Endothelial cell of hepatic sinusoid (primary cell): Measurements from ENCODE around the gene OR6P1.

Experiments
- in situ Hi-C: cut with HindIII; loops from 2 replicates; pipeline ENCODE4 v1.10.0; 2017; ENCODE audit warnings: low sequenced_read_pairs

Gene OR6P1, protein sequence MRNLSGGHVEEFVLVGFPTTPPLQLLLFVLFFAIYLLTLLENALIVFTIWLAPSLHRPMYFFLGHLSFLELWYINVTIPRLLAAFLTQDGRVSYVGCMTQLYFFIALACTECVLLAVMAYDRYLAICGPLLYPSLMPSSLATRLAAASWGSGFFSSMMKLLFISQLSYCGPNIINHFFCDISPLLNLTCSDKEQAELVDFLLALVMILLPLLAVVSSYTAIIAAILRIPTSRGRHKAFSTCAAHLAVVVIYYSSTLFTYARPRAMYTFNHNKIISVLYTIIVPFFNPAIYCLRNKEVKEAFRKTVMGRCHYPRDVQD

DNA sequence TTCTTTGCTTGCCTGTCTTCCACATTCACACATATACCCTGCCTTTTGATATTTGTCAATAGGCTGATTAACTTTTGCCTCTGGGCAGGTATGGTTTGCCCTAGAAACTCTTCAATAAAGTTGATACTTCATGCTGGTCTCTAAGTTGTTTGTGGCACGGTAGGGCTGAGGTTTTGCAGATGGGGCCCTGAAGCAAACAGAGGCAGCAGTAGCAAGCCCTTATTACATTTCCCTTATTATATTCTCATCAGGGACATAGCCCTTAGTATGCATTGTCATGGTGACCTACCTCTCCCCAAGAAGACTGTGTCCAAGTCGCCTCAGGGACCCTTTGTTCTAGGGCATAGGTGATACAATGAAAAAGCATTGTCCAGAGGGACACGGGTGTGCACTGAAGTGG is at the start of gene OR6P1:
Gene OR6P1, minus strand, starts transcription at position 101 of the 400 bp plus-strand sequence. CDS start 6,976 bp downstream, outside the sequence.
- in situ Hi-C loops: no loop called here

DNA sequence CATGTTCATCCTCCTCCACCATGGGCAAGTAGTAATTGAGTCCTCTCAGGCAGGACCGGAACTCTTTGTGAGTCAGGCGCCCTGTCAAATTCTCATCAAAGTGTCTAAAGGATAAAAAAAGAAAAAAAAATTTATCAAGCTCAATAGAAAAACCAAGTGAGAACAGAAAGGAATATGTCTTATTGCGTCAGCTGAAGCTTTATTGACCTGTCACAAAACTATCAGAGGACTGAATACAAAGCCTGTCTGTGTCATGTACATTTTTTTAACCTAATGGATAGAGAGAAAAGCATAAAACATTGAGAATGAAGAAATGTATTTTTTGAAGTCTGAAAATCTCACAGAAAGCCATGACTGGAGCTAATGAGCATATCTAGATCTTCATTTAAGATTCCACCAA is 43.4 kb upstream of the OR6P1 start:
- in situ Hi-C loops: no loop called here

DNA sequence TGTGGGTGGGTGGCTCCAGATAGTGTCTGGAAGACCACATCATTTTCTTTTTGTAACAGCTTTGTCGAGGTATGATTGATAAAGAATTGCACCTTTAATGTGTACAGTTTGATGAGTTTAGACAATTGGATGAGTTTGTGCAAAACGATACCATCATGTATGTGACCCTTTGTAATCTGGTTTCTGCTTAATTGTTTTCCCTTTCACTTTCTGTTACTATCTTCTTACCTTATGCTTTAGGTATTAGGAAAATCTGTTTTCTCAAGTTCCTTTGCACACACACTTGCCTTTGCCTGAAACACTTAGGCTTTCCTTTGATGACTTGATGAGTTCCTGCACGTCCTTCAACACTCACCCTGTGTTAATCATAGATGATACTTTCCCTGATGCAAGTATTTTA is 41.5 kb upstream of the OR6P1 start:
- in situ Hi-C loops: no loop called here

DNA sequence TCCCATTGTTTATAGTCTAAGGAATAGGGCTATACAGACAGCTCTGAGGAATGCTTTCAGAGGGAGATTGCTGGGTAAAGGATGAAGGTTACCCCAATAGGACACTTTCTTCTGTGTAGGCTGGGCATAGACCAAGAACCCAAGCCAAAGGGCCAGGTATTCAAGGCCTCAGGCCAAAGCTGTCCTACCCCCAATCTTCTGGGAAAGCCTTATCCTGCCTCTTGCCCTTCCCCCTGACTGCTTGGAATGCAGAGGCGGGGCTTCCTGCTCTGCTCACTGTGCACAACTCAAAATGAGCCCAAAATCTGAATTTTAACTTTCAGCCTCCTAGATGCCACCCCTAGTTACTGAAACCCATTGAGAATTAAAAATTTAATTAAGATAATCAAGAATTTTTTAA is 36.9 kb upstream of the OR6P1 start:
- in situ Hi-C loops: no loop called here

DNA sequence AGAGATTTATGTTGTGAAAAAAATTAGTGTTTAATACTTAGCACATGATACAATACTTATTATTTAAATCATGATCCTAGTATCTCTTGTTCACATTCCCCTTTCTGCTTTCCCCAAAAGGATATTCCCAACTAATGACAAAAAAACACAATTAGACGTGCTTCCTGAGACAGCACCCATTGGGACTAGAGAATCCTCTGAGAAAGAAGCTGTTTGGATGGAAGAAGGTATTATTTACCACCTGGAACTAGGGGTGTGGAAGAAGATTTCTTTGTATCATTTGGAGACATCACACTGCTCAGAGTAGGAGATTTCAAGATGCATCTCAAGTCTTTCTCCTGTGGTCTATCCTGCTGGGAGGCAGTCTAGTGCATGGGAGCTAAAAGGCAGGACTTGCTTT is 34.6 kb upstream of the OR6P1 start, which contains the start of gene OR10Z1:
Gene OR10Z1, plus strand, starts transcription at position 301 of the 400 bp plus-strand sequence. CDS start 1,171 bp downstream, outside the sequence.
- in situ Hi-C loops: no loop called here

DNA sequence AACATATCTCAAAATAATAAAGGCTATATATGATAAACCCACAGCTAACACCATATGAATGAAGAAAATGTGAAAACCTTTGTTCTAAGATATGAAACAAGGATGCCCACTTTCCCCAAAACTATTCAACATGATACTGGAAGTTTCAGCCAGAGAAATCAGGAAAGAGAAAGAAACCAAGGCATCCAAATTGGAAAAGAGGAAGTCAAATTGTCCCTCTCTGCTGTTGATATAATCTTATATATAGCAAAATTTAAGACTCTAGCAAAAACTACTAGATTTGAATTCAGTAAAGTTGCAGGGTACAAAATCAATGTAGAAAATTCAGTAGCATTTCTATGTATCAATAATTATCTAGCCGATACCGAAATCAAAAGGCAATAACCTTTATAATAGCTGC is 30.4 kb upstream of the OR6P1 start:
- in situ Hi-C loops: no loop called here

DNA sequence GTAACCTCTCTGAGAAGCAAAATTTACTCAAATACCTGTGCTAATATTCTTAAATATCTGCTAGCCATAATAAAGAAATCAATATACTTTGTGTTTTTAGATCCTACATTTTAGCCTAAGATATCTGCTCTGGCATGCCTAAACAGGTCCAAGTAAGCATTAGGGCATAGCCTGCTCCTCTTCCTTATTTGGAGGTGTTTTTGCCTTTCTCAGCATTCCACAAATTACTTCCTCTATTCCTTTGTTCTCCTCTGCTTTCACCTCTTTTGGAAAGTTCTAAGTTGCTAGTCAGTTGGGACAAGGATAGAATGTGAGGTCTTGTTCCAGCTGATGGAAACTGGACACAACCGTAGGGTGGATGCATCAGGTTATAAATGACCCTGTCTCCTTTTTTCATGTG is 16.6 kb upstream of the OR6P1 start:
- in situ Hi-C loops: no loop called here

DNA sequence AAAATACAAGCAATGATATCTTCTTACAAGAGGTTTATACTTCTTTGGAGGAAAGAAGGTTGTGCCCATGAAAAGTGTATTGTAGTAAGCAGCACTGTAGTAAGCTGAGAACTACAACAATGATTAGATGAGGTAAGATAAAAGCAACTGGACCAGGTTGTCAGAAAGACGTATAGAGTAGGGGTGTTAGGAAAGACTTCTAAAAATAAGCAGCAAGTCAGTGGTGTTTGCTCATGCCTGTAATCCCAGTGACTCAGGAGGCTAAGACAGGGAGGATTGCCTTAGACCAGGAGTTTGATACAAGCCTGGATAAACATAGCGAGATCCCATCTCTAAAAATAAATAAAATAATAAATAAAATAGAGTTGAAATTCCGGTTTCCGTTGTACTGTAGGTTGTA is 13.6 kb upstream of the OR6P1 start:
- in situ Hi-C loops: no loop called here

DNA sequence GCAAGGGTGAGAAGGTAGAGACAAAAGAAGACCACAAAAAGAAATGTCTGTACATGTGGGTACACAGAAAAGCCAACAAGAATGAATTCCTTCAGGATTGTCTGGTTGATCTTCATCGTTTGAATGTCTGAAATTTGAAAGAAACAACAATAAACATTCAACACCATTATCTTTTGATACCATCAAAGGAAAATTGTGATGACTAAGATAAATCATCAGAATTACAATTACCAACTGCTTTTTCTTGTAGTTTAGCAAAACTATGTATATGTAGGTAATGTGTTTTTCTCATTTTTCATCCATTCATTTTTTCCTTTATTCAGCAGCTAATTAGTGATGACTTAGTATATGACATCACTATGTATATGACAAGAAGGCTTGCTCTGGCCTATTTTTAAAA is 9.4 kb upstream of the OR6P1 start, which contains the start of gene OR10X1:
Gene OR10X1, minus strand, starts transcription at position 167 of the 400 bp plus-strand sequence. Its CDS starts 0 bp downstream, at position 167.
- in situ Hi-C loops: no loop called here

DNA sequence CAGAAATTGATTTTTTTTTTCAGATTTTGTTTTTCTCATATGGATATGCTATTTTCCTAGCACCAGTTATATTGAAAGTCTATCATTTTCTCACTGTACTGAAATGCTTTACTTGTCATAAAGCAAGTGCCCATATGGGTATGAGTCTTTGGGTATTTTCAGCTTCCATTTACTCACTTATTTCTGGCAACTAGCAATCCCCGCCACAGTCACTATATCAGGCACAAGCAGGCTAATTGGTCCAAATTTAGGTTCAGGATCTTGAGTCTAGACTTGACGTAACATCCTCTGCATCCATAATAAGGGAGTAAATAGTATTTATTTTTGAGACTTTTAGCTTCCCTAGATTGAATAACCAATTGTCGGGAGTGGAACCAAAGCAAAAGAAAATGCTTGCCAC is 7.2 kb upstream of the OR6P1 start:
- in situ Hi-C loops: no loop called here

DNA sequence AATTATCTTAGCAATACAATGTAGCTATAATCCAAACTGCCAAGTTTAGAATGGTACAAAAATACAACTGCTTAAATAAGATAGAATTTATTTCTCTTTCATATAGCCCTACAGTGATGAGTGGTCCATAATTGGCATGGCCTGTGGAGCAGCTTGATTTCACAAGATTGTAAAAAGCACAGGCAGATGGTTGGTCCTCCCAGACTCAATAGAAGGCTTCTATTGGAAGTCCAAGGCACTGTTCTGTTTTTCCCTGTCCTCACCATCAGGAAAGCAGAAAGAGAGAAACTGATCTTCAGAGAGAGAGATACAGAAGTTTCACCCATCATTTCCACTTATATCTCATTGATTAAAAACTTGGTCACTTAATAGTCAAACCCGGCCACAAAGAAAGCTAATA is 1.8 kb upstream of the OR6P1 start:
- in situ Hi-C loops: no loop called here

DNA sequence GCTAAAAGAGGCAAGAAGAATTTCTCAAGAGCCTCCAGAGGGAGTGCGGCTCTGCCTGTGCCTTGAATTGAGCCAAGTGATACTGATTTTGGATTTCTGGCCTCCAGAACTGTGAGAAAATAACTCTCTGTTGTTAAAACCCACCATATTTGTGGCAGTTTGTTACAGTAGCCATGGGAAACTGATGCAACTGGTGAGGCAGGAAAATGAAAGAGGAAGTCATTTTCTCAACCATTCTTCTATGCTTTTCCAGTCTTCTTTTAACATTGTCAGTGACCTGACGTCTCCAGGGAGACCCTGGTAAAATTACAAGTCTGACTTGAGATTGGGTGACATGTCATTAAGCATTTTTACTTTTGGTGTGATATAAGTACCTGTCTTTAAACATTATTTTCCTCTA is 5.8 kb downstream of the OR6P1 start:
- in situ Hi-C loops: no loop called here

DNA sequence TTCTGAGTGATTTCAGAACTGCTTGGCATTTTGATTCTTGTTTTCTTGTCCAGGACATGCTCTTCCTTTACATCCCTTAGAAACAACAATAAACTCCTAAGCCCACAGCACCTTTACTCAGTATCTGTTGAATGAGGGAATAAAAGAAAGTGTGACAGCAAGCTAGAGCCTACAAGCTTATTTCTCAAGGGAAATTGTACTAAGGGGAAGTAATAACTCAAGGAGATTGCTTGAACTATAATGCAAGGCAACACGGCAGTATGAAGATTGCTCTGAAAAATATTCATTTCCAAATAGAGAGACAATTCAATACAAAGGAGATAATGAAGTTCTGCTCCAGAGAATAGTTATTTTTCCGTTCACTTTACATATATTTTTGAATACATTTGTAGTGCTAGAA is 6.5 kb downstream of the OR6P1 start:
- in situ Hi-C loops: no loop called here

DNA sequence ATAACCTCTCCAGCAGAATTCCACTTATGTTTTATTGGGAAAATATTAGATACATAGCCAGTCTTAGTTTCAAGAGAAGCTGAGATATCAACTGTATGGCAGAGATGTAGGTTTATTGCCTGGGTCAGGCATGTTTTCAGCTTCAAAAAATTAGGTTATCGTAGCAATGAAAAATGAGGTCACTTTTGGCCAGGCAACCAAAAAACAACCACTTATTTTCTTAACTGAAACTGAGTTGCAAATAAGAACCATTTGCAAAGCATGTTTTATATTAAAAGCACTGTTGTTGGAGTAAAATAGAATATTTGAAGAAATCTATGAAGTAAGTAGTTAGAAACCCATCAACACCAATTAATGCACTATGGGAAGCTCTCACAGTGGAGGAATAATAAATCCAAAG is 10.7 kb downstream of the OR6P1 start:
- in situ Hi-C loops: no loop called here

DNA sequence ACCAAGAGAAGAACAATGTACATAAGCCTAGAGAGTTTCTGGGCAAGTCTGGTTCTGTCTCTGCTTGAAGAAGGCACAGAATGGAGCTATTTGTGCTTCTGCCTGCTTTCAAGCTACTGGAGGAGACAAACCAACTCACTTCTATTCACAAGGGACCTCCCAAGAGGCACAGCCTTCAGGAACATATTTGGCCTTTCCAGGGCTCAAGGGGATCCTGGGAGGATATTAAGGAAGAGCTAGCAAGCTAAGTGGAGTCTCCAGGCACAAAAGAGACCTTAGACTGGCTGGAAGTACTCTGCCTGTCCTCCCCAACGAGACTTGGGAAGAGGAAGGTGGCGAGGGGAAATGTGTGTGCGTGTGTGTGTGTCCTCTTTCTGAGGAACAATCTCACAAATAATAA is 16.0 kb downstream of the OR6P1 start, which contains the start of gene OR6Y1:
Gene OR6Y1, minus strand, starts transcription at position 54 of the 400 bp plus-strand sequence. CDS start 6,300 bp downstream, outside the sequence.
- in situ Hi-C loops: no loop called here

DNA sequence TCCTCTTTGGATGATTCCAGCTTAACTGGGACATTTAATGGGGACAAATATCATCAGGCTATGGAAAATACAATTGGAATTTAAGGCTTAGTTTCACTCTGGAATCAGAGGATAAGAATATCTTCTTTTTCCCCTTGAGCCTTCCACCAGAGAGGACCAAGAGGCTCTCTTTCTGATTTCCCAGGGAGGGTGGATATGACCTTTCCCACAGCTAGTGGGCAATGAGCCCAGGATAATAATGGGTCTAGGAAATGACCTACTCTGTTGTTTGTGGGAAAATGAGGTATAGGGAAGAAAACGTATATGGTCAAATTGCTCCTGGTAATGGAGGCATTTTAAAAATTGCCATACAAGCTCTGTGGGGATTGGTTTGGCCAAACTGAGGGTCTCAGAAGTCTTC is 18.1 kb downstream of the OR6P1 start:
- in situ Hi-C loops: no loop called here

DNA sequence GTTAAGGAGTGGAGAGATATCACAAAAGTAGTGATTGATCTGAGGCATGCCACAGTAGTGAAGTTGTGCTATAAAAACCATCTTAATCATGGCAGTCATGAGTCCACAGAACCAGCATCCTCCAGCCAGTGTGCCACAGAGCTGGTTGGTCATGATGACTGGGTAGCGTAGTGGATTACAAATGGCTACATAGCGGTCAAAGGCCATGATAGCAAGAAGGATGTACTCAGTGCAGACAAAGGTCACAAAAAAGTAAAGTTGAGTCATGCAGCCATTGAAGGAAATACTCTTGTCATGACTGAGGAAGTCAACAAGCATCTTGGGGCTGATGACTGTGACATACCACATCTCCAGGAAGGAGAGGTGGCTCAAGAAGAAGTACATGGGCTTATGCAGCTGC is 22.8 kb downstream of the OR6P1 start:
- in situ Hi-C loops: no loop called here

DNA sequence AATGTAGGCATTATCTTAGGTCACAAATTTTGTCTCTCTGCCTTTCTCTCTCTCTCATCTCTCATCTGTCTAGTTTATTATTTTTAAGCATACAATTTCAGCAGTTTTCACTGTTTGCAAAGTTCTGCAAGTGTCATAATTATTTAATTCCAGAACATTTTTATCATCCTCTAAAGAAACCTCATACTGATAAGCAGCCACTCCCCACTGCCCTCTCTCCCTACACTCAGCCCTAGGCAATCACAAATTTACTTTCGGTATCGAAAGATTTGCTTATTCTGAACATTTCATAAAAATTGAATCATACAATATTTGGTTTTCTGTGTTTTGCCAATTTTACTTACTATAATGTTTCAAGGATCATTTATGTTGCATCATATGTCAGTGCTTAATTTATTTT is 32.8 kb downstream of the OR6P1 start:
- in situ Hi-C loops: no loop called here

DNA sequence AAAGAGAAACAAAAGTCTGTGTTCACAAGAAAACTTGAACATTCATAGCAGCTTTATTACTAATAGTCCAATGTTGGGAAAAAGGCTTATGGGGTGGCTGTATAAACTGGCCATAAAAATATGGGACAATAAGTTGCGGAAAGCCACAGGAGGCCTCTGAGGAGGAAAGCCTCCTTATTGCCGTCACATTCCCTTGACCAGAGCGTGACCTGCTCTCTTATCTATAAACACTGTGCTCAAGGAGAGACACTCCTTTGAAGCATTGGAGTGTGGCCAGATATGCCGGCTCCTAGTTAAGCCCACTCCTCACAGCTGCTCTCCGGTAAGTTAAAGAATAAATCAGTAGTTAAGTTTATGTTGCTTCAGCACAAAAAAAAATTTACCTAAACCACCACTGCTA is 35.9 kb downstream of the OR6P1 start:
- in situ Hi-C loops: no loop called here

DNA sequence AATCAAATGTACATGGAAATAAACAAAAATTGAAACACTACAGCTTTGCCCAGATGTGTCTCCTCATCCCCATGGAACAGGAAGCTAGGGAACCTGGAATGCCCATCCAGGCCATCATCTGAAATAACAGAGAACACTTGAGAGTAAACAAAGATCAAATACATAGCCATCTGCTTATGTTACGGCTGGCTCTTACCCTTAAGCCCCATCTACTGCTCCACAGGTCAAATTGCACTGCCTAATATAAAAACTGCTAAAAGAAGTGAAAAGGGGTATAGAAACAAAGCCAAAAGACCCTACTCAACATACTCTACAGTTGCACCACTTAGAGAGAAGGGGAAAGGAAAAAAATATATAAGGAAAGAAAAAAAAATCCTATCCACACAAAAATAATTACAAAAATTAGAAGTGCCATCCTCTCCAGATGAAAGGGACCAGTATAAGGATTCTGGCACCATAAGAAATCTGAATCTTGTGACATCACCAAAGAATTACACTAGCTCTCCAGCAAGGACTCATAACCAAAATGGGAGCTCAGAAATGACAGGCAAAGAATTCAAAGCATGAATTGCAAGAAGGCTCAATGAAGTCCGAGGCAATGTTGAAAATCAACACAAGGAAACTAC is 43.1 kb downstream of the OR6P1 start:
- in situ Hi-C loops: no loop called here

DNA sequence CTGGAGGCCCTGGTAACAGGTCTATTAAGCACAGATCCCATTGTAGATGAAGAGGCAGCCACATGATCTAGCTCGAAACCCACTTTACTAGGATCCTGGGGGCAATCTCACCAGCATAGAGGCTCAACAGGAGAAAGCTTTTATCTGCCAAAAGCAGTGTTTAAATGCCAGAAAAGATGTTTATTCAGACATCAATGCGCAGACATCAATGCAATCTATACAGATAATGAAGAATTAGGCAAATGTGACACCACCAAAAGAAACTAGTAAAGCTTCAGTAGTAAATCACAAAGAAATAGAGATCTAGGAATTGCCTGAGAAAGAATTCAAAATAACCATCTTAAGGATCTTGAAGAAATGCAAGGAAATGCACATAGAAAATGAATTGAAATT is 48.7 kb downstream of the OR6P1 start:
- in situ Hi-C loops: no loop called here

DNA sequence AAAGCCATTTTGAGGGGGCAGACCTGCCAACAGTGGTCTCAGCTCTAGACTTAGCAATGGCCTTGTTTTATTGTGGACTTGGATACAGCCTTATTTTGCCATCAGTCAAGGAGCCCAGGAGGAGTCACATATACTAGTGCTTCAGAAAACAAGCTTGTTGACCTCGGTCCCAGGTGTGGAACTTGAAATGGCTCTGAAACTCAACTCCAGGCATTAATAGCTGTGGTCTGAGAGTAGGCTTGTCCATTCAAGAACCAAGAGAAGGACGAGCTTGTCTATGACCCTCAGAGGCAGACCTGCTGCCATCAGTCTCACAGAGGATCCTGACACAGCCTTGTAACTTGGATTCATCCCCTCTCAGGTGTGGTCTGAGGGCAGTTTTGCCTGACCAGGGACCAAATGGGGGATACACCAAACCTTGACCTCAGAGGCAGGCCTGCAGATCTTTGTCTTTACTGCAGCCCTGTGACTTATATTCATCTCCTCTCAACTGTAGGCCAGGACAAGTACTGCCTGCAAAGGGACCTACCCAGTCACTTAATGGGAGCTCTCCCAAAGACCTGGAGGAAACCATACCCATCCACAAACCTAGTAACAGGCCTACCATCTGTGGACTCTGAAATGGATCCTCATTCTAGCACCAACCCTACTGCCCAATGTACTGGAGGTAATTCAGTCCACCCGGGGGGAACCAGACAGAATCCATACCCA is 49.3 kb downstream of the OR6P1 start:
- in situ Hi-C loops: no loop called here
